Measurements from ENCODE around the gene PCDH19.

Gene PCDH19

DNA sequence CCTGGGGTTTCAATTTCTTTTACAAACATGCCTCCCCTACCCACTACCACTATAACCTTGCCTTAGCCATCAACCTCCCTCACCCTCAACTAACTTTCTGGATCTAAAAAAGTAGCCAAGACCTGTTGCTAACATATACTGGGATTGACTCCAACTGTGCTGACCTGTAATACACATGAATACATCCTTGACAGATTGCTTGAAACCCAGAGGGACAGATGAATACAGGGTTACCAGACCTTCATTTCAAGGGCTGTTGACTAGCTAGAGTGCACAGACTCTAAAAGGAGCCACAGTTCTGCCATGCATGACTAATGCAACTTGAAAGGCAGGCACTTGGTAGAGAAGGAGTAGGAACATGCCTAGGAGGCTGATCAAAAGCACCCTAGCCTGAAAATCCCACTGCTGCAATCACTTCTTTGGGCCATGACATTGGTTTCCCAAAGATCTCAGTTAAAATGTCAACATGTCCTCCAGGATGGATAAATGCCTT is 121.0 kb downstream of the PCDH19 start:
- peak; percentile 17 for DNase-seq

DNA sequence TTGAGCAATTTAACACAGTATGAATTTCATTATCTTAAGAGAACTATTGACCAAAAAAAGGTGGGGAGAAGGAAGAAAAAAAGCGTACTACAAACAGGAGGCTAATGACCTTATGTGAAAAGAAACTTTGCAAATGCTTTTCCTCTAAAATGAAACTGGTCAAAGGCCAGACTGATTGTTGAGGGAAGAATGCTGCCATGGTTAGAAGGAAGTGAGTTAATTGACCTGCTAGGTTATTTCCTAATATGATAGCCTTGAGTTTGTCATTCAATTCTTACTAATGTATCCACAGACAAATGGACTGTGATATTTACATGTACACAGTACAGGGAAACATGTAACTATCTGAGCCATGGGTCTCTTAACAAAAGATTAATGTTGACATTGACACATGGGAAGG is 132.8 kb downstream of the PCDH19 start:
- no peak for DNase-seq

DNA sequence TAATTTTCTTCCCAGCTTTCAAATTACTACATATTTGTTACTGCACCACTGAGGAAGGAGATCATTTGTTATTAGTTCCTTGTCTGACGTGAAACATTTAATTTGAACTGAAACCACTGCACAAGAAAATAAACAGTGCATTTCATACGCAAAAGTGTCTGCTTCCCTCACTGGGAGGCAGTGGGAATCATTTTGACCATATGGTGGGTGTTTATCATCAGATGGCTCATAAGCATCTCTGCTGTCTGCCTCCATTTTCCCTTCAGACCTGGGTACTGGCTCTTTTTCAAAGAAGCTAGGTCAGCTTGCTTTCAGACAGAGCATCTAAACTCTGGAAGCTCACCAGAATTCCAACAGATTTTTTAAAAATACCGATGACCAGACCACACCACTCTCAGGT is 135.2 kb downstream of the PCDH19 start:
- DNase-seq, result no peak

DNA sequence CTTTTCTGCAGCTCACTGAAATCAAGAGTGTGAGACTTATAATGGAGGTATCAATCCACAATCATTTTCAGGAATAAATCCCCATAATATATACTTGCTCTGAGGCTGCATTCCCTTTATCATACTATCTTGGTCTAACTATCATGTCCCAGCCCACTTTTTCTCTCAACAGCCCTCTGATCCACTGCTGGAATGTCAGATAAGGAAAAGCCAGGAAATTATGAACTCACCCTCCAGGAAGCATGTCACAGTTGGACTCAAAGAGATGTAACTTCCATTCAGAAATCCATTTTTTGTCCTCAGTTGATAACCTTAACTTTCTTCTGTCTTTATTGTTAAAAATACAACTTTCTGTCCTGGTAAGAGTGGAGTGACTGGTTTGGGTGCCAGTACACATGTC is 144.9 kb downstream of the PCDH19 start:
- DNase-seq, result no peak

DNA sequence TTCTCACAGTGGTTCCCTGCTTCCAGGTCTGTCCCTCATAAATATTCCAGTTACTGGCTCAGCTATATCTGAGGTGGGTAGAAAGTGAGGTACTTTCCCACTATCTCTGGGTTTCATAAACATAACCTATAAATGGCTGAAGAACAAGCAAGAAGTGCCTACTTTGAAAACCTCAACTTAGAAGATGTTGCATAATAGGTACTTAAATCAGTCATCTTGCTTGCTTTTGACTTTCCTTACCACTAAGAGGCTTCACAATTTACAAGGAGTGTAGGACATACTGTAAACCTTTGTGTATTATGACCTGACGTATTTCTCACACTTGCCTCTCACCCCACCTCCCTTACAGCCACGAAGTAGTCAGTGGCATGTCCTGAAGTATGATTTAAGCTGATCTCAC is 145.9 kb downstream of the PCDH19 start:
- DNase-seq, result no peak

DNA sequence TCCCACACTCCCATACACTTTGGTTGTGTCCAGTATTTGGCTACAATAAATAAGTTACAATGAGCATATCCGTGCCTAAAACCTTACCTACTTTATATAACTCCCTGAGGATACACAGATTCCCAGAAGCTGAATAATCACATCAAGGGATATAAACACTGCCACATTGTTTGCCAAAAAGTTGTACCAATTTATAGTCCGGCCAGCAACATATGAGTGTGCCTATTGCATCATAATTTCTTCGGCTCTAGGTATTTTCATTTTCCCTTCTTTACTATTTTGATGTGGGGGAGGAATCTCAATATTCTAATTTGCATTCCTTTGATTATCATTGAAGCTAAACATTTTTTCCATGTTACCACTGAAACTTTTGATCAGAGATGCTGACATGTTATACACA is 146.4 kb downstream of the PCDH19 start:
- no peak for DNase-seq

DNA sequence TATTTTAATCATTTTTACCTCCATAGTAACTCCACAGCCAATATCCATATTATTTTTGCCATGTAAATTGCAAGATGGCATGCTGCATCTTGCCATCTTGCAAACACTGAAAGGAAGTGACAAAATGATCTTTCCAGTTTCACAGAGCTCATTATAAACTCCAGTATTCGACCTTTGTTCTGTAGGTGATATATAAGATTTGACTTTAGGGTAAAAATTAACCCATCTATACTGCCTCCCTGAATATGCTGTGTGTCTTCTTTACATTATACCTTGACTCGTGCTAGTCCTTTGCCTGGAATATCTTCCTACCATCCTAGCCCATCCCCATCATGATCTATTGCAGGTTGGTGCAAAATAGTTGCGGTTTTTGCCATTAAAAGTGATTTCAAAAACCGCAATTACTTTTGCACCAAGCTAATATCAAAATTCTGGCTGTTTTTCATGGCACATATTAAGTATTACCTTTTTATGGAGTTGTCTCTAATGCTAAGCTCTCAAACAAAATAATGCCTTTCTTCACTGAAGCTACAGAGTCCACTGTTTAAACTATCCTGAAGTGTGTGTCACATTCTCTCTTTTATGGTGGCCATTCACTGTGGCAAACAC is 161.1 kb downstream of the PCDH19 start:
- DNase-seq, result no peak

DNA sequence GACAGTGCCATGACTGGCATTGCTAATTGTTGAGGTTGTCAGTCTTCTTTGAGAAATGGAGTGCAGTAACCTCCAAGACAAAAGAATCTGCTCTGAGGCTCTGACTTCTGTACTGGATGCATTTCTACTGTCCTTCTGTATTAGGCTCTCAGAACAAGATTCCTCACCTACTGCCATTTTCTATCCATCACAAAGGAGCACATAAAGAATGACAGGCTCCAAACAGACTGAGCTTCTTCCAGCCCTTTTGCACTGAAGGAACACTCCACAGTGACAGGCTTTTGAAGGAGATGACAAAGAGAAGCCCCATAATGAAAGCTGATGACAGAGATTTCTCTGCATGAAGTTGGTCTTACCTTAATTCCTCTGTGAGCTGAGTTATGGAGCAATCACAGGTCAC is 162.2 kb downstream of the PCDH19 start:
- no peak for DNase-seq

DNA sequence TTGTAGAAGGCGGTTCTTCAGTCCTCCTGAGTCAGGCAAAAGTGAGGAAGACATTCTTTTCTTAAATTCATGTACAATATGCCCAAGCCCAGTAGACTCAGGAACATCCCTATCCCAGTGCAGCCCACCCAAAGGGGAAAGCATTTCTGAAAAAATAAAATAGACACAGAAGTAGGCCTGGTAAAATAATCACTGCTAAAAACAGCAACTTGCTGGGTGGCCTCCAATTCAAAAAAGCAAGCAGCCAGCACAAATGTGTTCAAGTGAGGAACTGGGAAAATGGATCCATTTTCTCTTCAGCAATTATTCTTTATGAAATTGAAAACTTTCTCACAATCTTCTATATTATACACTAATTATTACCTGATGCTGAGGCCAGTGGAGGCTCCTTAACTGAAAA is 165.4 kb downstream of the PCDH19 start:
- DNase-seq, result no peak

Measured in DMS53 (cell line).